K562 (cell line): ENCODE results near the gene TPD52L2. TPM values are rescaled to one million over a fixed set of nuclear protein-coding genes. Genes with fewer than 3 reads are reported as not detected.

Source experiments
- ATAC-seq: fragments of 200-7000 bp; cut with Tn5 transposase; 3 replicates; pipeline ENCODE4 v1.9.1; 2020; ENCODE audit warnings: moderate library complexity
- BruUV-seq: library from RNA; stranded (reverse); fragments of 400-500 nt; replicated peaks from 2 replicates; lab custom pipeline; 2021; lab: Mats Ljungman, UMichigan
- CTCF ChIA-PET: fragments of 300-600 bp; formaldehyde crosslinking; extraction: SDS; loops from one replicate; lab custom pipeline; 2021; ENCODE audit warnings: low intra/inter-chr PET ratio; lab: Yijun Ruan, JAX
- POLR2A ChIA-PET: fragments of 300-600, 350-650 bp; sonication (Branson Sonifier 250); formaldehyde crosslinking; extraction: SDS; loops from one replicate; lab custom pipeline; 2021; ENCODE audit warnings: antibody characterized with exemption, inconsistent platforms; lab: Yijun Ruan, JAX
- DNase-seq, 4 experiments: peaks; one replicate each; pipeline versions ENCODE4 v3.0.0 to v3.0.0-alpha.2; 2011 to 2018; ENCODE audit warnings: low spot score in 3 of 4, mixed read lengths in 3 of 4; ENCODE audit errors: extremely low read depth in 1 of 4
- FAIRE-seq: peaks from 2 replicates; lab custom pipeline; 2011; peaks lifted over from hg19 to GRCh38; lab: Jason Lieb, UNC
- H2AFZ ChIP-seq: 2 replicates; pipeline ENCODE4 v1.6.0; 2011; ENCODE audit warnings: low read depth, low read length, control low read depth, inconsistent platforms
- H3K27ac ChIP-seq: fragments of 200-600 bp; 3 replicates; pipeline ENCODE4 v1.8.0; 2011; ENCODE audit warnings: low read depth, mild to moderate bottlenecking, control low read depth, inconsistent platforms, low read length, moderate library complexity, mixed read lengths; ENCODE audit errors: extremely low read depth
- H3K27me3 ChIP-seq, 2 experiments: fragments of 300-600 bp in 1 of 2; 2 replicates in 1 of 2; 3 replicates in 1 of 2; pipeline versions ENCODE4 v1.6.0 to v1.8.0; 2011; ENCODE audit warnings: inconsistent platforms in 2 of 2, low read length in 2 of 2, mild to moderate bottlenecking in 1 of 2, mixed read lengths in 1 of 2, moderate library complexity in 1 of 2; ENCODE audit not compliant: control insufficient read depth in 2 of 2, insufficient read depth in 2 of 2
- H3K36me3 ChIP-seq: fragments of 300-600 bp; 3 replicates; pipeline ENCODE4 v1.8.0; 2011; ENCODE audit warnings: mild to moderate bottlenecking, low read length, inconsistent platforms; ENCODE audit not compliant: control insufficient read depth, insufficient read depth
- H3K4me1 ChIP-seq, 2 experiments: fragments of 200-600 bp in 1 of 2; replicated peaks in 1 of 2; 2 replicates in 1 of 2; 3 replicates in 1 of 2; pipeline versions ENCODE4 v1.5.1 to v1.8.0; 2011; ENCODE audit warnings: inconsistent platforms in 2 of 2, low read length in 2 of 2, mild to moderate bottlenecking in 1 of 2, mixed read lengths in 1 of 2, moderate library complexity in 1 of 2; ENCODE audit not compliant: control insufficient read depth in 2 of 2, insufficient read depth in 2 of 2
- H3K4me2 ChIP-seq: 2 replicates; pipeline ENCODE4 v1.6.1; 2011; ENCODE audit warnings: low read length, control low read depth, inconsistent platforms, mixed read lengths; ENCODE audit not compliant: insufficient read depth
- H3K4me3 ChIP-seq: fragments of 200-600 bp; sonication (generic), shearing (Covaris generic); 2 replicates; pipeline ENCODE4 v1.5.1; 2016; ENCODE audit warnings: control low read depth, inconsistent platforms
- H3K79me2 ChIP-seq: fragments of 200-600 bp; 3 replicates; pipeline ENCODE4 v1.8.0; 2011; ENCODE audit warnings: low read length, inconsistent platforms; ENCODE audit not compliant: control insufficient read depth, insufficient read depth
- H3K9ac ChIP-seq, 2 experiments: 2 replicates each; pipeline versions ENCODE4 v1.6.0 to v1.6.1; 2011; ENCODE audit warnings: low read depth in 2 of 2, low read length in 2 of 2, control low read depth in 1 of 2, inconsistent platforms in 1 of 2, mild to moderate bottlenecking in 1 of 2, mixed read lengths in 1 of 2; ENCODE audit not compliant: insufficient read depth in 1 of 2
- H3K9me1 ChIP-seq: one replicate; pipeline ENCODE4 v1.6.0; 2011; ENCODE audit warnings: inconsistent platforms, mild to moderate bottlenecking, low read length, moderate library complexity; ENCODE audit not compliant: control insufficient read depth, insufficient read depth
- H3K9me3 ChIP-seq: replicated peaks from 2 replicates; pipeline ENCODE4 v1.5.1; 2011; ENCODE audit warnings: low read depth, low read length, inconsistent platforms; ENCODE audit not compliant: control insufficient read depth, insufficient read depth
- H4K20me1 ChIP-seq: replicated peaks from 2 replicates; pipeline ENCODE4 v1.6.1; 2011; ENCODE audit warnings: low read length, inconsistent platforms, mixed read lengths; ENCODE audit not compliant: control insufficient read depth, insufficient read depth
- POLR2G ChIP-seq: fragments of 200-400 bp; formaldehyde crosslinking; IDR thresholded peaks from 2 replicates; pipeline ENCODE4 v1.6.1; 2017; ENCODE audit warnings: low read depth, mild to moderate bottlenecking, antibody characterized with exemption, low read length, moderate library complexity
- RBM22 ChIP-seq: fragments of 200-400 bp; formaldehyde crosslinking; IDR thresholded peaks from 2 replicates; pipeline ENCODE4 v1.6.1; 2018; ENCODE audit warnings: low read length, low read depth; ENCODE audit not compliant: poor library complexity, severe bottlenecking
- ZNF263 ChIP-seq: sonication (generic); formaldehyde crosslinking; IDR thresholded peaks from 2 replicates; pipeline ENCODE4 v1.8.0; 2022; ENCODE audit warnings: mild to moderate bottlenecking, missing genetic modification reagents, borderline replicate concordance
- ZZZ3 ChIP-seq: fragments of 450-650 bp; IDR thresholded peaks from 2 replicates; pipeline ENCODE4 v1.6.1; 2016; ENCODE audit warnings: antibody characterized with exemption, mild to moderate bottlenecking, moderate library complexity
- WGBS: fragments of 100-300 bp; shearing (Covaris generic); methylation state at CpG from one replicate; pipeline ENCODE4 v1.1.6; 2016; ENCODE audit warnings: low coverage, mixed read lengths; ENCODE audit not compliant: insufficient coverage; ENCODE audit errors: missing lambda C conversion rate; 5-methylcytosine and 5-hydroxymethylcytosine counted together
- in situ Hi-C: fragments of 300-500 bp; cut with MboI; formaldehyde crosslinking; loops from 4 replicates; pipeline ENCODE4 v1.15.0; 2018; ENCODE audit warnings: inconsistent platforms, mixed read lengths
- intact Hi-C: fragments of 100-400 bp; cut with micrococcal nuclease; formaldehyde crosslinking; loops from 2 replicates; pipeline ENCODE4 v1.14.2; 2022
- polyA plus RNA-seq, 8 experiments: library from polyadenylated mRNA; depleted of rRNA in 4 of 8; stranded (reverse) in 5 of 8; unstranded in 3 of 8; fragments of >200 nt; fragmentation: Nextera tagmentation in 2 of 8; fragmentation: Illumina TruSeq in 1 of 8; extraction: Ambion mirVana in 2 of 8; extraction: Trizol in 1 of 8; gene quantifications; 2 replicates each; pipeline versions ENCODE4 v1.2.1 to v1.2.3, GENCODE V29; 2011 to 2014; ENCODE audit warnings: inconsistent platforms in 1 of 8, missing spikeins in 1 of 8
- total RNA-seq, 7 experiments: library from RNA; depleted of rRNA in 6 of 7; stranded (reverse); fragments of >200 nt in 6 of 7; fragmentation: Illumina TruSeq in 2 of 7; extraction: Trizol in 2 of 7; gene quantifications; 2 replicates each; pipeline versions ENCODE4 v1.2.1 to v1.2.3, GENCODE V29; 2011 to 2021; ENCODE audit warnings: low replicate concordance in 1 of 7

Gene TPD52L2
- total and polyA plus RNA-seq, 9 of the 15 experiments (the other 6 are each of a cell fraction or from before 2014, with no cell fraction given): 1.9 to 117 (median 74.6) TPM

DNA sequence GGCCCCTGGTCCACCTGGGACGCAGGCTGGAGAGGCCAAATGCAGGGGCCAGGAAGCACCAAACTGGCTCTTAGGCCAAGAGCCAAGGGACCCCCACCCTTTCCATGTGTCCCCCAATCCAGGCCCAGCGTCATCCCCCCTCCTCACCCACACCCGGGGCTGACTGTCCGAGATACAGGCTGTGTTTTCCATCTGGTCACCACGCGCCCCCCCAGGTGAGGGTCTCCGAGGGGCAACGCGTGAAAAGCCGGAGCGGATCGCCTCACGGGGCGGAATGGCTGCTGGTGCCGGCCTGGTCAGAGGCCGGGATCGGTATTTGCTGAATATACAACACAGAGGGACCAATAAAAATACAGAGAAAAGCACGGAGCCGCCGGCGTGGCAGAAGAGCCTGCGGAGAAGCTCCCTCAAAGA, 9.0 kb upstream of the TPD52L2 start:
- BruUV-seq: no TSS peak
- CTCF ChIA-PET: no interaction called here
- Histone ChIP-seq H3K9me1 (no peaks in the 10 kb centered on the region), H3K79me2 (no peaks in the 10 kb centered on the region), H3K4me3 (no peak overlapping the region), H3K27ac (no peak overlapping the region), H3K36me3 (peaks cover under 1% of the 10 kb centered on the region; the same call in 1 of the 3 replicates), H3K9me3 (no peaks in the 10 kb centered on the region), H3K4me1 (peaks cover 20 to 63% of the 10 kb centered on the region in 2 experiments), H3K9ac (peak overlapping the region in 1 of 2 experiments; percentile 64; a peak in 2 of 4 replicates), H3K27me3 (no peaks in the 10 kb centered on the region), H3K4me2 (no peak overlapping the region), H2AFZ (no peak overlapping the region), H4K20me1 (no peaks in the 10 kb centered on the region)
- 65% methylated on average over 19 of the region's 22 CpGs for WGBS
- FAIRE-seq (no peak), ATAC-seq (no peak), DNase-seq (no peak)
- POLR2A ChIA-PET: interaction anchor here (0.5 to 2.3 kb wide), 3 partner anchors 9 to 338 kb away, joined by 3 to 13 read pairs (median 4); partner anchors contain the start of gene TPD52L2
- TF ChIP-seq ZNF263 (CRISPR knock-in tag) (no peak), POLR2G (peak; percentile 54), ZZZ3 (no peak), RBM22 (peak; percentile 49)
- in situ Hi-C loops: no loop called here
- intact Hi-C loops: no loop called here
